ENCODE results near the gene TYMS. TPM values are rescaled to one million over a fixed set of nuclear protein-coding genes. Genes with fewer than 3 reads are reported as not detected.

Gene TYMS
- total and polyA plus RNA-seq, 9 of the 15 experiments (the other 6 are each of a cell fraction or from before 2014, with no cell fraction given): 69.1 to 409 (median 175) TPM

DNA sequence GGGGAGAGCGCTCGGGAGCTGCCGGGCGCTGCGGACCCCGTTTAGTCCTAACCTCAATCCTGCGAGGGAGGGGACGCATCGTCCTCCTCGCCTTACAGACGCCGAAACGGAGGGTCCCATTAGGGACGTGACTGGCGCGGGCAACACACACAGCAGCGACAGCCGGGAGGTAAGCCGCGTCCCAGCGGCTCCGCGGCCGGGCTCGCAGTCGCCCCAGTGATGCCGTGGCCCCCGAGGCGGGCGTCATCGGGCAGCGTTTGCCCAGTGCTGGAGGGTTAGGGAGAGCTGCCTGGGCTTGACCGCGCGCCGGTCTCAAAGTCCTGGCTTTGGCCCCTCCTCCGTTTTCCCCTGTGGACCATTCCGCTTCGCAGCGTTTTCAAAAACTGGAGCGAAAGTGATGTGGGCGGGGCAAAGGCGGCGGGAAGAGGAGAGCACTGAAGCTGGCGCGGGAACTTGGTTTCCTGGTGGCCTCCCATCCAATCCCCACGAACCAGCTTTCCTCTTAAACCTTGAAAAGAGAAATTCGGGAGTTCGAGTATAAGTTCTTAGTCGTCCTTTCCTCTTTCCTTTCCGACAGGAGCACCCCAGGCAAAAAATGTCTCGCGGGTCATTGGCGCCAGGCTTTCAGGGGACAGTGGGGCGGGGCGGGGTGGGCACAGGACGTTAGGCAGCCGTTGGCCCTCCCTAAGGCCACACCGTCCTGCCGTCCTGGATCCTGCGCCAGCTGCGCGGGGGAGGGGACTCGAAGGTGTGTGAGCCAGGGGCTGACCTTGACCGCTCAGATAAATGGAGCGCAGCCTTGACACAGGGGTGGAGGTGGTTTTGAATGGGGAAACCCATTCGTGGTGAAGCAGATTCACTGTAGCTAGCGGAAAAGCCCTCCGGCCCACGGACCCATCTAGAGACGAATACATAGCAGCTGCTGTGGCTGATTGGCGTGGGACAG is 821 bp downstream of the TYMS start (continued):
- TF ChIP-seq CXXC5 (CRISPR knock-in tag; IDR thresholded peaks at IDR 0.05) (peak; percentile 86), ZFP91 (CRISPR knock-in tag; IDR thresholded peaks at IDR 0.05) (peak; percentile 69; the same call in 1 of the 2 replicates), ETV5 (CRISPR knock-in tag; IDR thresholded peaks at IDR 0.05; ENCODE audit: low read depth) (no peak), BRD4 (IDR thresholded peaks at IDR 0.05) (peak; percentile 40; the same call in 1 of the 2 replicates), ETV1 (tag; conservative IDR thresholded peaks at IDR 0.05; ENCODE audit: low read depth) (peak; percentile 44), ZNF224 (CRISPR knock-in tag; IDR thresholded peaks at IDR 0.05) (0 out of 2 replicates have a peak, but pooled peaks have one; percentile 1), RFX7 (CRISPR knock-in tag; IDR thresholded peaks at IDR 0.05) (no peak), ZNF212 (CRISPR knock-in tag; IDR thresholded peaks at IDR 0.05) (no peak), ZNF197 (CRISPR knock-in tag; IDR thresholded peaks at IDR 0.05; ENCODE audit: low read depth) (no peak), E2F1 (CRISPR knock-in tag; IDR thresholded peaks at IDR 0.05) (peak; percentile 27; the same call in 1 of the 2 replicates), ZNF583 (CRISPR knock-in tag; IDR thresholded peaks at IDR 0.05) (0 out of 2 replicates have a peak, but pooled peaks have one; percentile 60), ZEB2 (IDR thresholded peaks at IDR 0.05) (peak; percentile 41; the same call in 1 of the 2 replicates), KHSRP (IDR thresholded peaks at IDR 0.05) (no peak), ZNF280B (CRISPR knock-in tag; IDR thresholded peaks at IDR 0.05) (no peak), ZNF79 (CRISPR knock-in tag; IDR thresholded peaks at IDR 0.05; ENCODE audit: low read depth) (no peak), KLF13 (tag; IDR thresholded peaks at IDR 0.05; ENCODE audit: borderline replicate concordance, low read depth) (peak; percentile 60), MED1 (CRISPR knock-in tag; IDR thresholded peaks at IDR 0.05; ENCODE audit: borderline replicate concordance) (no peak)
